Lower leg skin (tissue), 4 donors: ENCODE measurements around the gene RAB15. TPM values are rescaled to one million over a fixed set of nuclear protein-coding genes. Genes with fewer than 3 reads are reported as not detected.

Source experiments
- DNase-seq, 2 donors: peaks; one replicate each; pipeline ENCODE4 v3.0.0-alpha.2; 2019; ENCODE audit warnings: low spot score in 2 of 2
- H3K4me3 ChIP-seq: fragments of 200-600 bp; sonication (generic); 2 replicates; pipeline ENCODE4 v1.5.1; 2017; ENCODE audit warnings: mild to moderate bottlenecking, low read depth; ENCODE audit not compliant: poor library complexity, severe bottlenecking
- POLR2A ChIP-seq, 2 donors: fragments of 450-650 bp; IDR thresholded peaks; one replicate each; pipeline ENCODE4 v1.6.1; 2016 to 2017; ENCODE audit warnings: antibody characterized with exemption in 2 of 2, mild to moderate bottlenecking in 1 of 2, moderate library complexity in 1 of 2
- WGBS, 2 donors: methylation state at CpG; one replicate each; pipeline ENCODE4 v1.1.5; 2018; 5-methylcytosine and 5-hydroxymethylcytosine counted together
- intact Hi-C: fragments of 100-400 bp; cut with DNase I; formaldehyde crosslinking; loops from one replicate; pipeline ENCODE4 v1.15.0; 2023; ENCODE audit warnings: low total_unique reads
- total RNA-seq, 4 donors: library from RNA; depleted of rRNA; stranded (reverse); fragments of >200 nt; gene quantifications; one replicate each; pipeline ENCODE4 v1.1.0, GENCODE V29; 2016
- TF ChIP-seq, protein P1 (sequence below), 3 donors: fragments of 450-650 bp; IDR thresholded peaks; one replicate each; pipeline ENCODE4 v1.5.1; 2016; ENCODE audit warnings: antibody characterized with exemption in 3 of 3, mild to moderate bottlenecking in 3 of 3, moderate library complexity in 2 of 3

Gene RAB15
- total RNA-seq, 4 donors from 2014 or later = 5.5 to 9.4 (median 7.2) TPM

DNA sequence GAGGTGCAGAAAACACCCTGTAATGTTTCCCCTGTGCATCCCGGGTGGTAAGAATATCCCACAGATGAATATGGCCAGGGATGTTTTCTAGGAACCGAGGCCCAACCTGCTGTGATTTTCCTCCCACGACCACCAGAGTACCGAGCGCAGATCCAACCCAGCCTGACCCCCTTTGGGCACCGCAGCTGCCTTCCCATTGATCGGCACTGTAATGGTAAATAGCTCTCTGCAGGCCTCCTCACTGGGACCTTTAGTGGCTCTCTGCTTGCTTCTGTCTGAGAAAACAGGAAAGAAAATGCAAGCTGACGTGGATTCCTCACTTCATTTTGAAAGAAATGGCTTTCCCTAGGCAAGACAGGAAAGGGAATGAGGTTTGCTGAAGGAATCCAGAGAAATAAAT is 2.4 kb upstream of the RAB15 start:
- intact Hi-C loops = loop anchor here (10.0 kb wide), 1 partner anchor 150 kb away; no protein-coding TSS in a partner anchor
- H3K4me3 ChIP-seq = no peak overlapping the region
- DNase-seq = peak in 1 of 2 donors; percentile 45
- TF ChIP-seq, protein P1, sequence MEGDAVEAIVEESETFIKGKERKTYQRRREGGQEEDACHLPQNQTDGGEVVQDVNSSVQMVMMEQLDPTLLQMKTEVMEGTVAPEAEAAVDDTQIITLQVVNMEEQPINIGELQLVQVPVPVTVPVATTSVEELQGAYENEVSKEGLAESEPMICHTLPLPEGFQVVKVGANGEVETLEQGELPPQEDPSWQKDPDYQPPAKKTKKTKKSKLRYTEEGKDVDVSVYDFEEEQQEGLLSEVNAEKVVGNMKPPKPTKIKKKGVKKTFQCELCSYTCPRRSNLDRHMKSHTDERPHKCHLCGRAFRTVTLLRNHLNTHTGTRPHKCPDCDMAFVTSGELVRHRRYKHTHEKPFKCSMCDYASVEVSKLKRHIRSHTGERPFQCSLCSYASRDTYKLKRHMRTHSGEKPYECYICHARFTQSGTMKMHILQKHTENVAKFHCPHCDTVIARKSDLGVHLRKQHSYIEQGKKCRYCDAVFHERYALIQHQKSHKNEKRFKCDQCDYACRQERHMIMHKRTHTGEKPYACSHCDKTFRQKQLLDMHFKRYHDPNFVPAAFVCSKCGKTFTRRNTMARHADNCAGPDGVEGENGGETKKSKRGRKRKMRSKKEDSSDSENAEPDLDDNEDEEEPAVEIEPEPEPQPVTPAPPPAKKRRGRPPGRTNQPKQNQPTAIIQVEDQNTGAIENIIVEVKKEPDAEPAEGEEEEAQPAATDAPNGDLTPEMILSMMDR (IDR thresholded peaks at IDR 0.05) = no peak
- no peak for TF ChIP-seq POLR2A (IDR thresholded peaks at IDR 0.05)
- 69 to 80% methylated on average over 8 of the region's 8 CpGs for WGBS, 2 donors

GRCh38 chr14:64973826-64974225 is 1.7 kb upstream of the RAB15 start:
- intact Hi-C loops = loop anchor here (10.0 kb wide), 1 partner anchor 149 kb away; no protein-coding TSS in a partner anchor
- DNase-seq = peak in 1 of 2 donors; percentile 53
- no peak overlapping the region for H3K4me3 ChIP-seq
- 95 to 96% methylated on average over 9 of the region's 9 CpGs for WGBS, 2 donors
- no peak for TF ChIP-seq POLR2A (IDR thresholded peaks at IDR 0.05)
- TF ChIP-seq, protein P1 (IDR thresholded peaks at IDR 0.05) = no peak

GRCh38 chr14:64973026-64973442 is 898 bp upstream of the RAB15 start:
- peak in 1 of 2 donors; percentile 31 for DNase-seq
- WGBS, 2 donors = 63 to 71% methylated on average over 8 of the region's 8 CpGs
- H3K4me3 ChIP-seq = no peak overlapping the region
- intact Hi-C loops = loop anchor here (10.0 kb wide), 1 partner anchor 148 kb away; no protein-coding TSS in a partner anchor
- no peak for TF ChIP-seq POLR2A (IDR thresholded peaks at IDR 0.05)
- TF ChIP-seq, protein P1 (IDR thresholded peaks at IDR 0.05) = no peak

DNA sequence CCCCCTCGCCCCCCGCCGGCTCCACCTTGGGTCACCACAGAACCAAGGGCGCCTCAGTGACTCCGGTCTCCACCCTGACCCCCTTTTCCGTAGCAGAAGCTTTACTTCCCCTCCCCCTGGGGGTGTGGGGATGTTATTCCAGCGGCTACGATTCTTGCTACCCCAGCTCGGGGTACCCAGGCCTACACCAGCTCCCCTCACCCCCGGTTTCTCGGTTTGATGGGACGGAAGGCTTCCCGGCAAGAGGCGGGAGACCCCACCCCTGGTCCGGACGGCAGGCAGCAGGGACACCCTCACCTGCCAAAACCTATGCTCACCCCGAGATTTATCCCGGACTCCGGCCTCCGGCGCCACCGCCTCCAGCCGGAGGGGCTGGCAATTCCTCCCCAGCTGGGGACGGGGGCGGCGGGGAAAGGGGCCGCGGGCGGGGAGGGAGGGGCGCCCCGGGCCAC is 619 bp downstream of the RAB15 start:
- H3K4me3 ChIP-seq = peak overlapping the region; percentile 33
- no peak for DNase-seq
- intact Hi-C loops = loop anchor here (10.0 kb wide), 1 partner anchor 147 kb away; no protein-coding TSS in a partner anchor
- TF ChIP-seq, protein P1 (IDR thresholded peaks at IDR 0.05) = no peak
- no peak for TF ChIP-seq POLR2A (IDR thresholded peaks at IDR 0.05)
- WGBS, 2 donors = 3 to 10% methylated on average over 28 to 30 of the region's 31 CpGs

DNA sequence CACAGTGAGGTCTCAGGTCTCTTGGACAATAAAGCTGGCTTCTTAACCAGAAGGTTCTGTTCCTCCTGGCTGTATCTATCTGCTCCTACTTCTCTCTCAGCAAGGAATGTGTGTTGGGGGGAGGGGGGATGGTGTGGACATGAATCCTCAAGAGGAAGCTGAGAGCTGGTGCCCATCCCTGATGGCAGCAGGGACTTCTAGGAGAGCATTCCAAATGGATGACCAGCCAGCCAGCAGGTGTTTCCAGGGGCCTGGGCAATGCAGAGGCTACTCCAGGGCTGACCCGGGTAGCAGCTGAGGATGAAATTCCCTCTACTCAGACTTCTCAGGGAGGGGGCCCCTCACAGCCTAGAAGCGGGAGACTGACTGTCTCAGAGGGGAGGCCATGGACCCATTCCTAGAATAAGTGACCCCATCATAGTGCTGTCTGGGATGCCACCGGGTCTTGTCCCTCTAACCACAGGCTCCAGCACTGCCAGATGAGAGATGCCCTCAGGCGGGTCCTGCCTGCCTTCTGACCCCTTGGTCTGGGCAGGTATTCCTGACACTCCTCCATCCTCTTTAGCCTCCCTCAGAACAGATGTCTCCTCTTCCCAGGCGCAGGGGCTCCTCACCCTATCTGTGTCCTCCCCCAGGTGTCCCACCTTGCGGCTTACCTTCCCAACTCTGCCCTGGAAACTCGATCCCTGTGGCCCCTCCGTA is 1.2 kb downstream of the RAB15 start:
- 64% methylated on average over 8 of the region's 8 CpGs for WGBS, 2 donors
- no peak for DNase-seq
- no peak overlapping the region for H3K4me3 ChIP-seq
- TF ChIP-seq, protein P1 (IDR thresholded peaks at IDR 0.05) = no peak
- no peak for TF ChIP-seq POLR2A (IDR thresholded peaks at IDR 0.05)
- intact Hi-C loops = loop anchor here (10.0 kb wide), 1 partner anchor 146 kb away; no protein-coding TSS in a partner anchor
